Caco-2 (cell line): ENCODE measurements around the gene ACTR1A. TPM values are rescaled to one million over a fixed set of nuclear protein-coding genes. Genes with fewer than 3 reads are reported as not detected.

Source experiments
- BruUV-seq: library from RNA; stranded (reverse); fragments of 400-500 nt; replicated peaks from 2 replicates; lab custom pipeline; 2021; lab: Mats Ljungman, UMichigan
- CTCF ChIA-PET: fragments of 300-600 bp; sonication (Branson Sonifier 250); formaldehyde crosslinking; loops from one replicate; lab custom pipeline; 2022; ENCODE audit warnings: antibody characterized with exemption; lab: Charles Lee
- POLR2A ChIA-PET: fragments of 300-600 bp; sonication (Branson Sonifier 250); formaldehyde crosslinking; loops from one replicate; lab custom pipeline; 2022; ENCODE audit warnings: antibody characterized with exemption; lab: Charles Lee
- DNase-seq, 2 experiments: peaks; one replicate each; pipeline versions ENCODE4 v3.0.0 to v3.0.0-alpha.2; 2020 to 2022
- H3K27me3 ChIP-seq: replicated peaks from 2 replicates; pipeline ENCODE4 v1.6.0; 2011; ENCODE audit warnings: low read length; ENCODE audit not compliant: control insufficient read depth, insufficient read depth
- H3K36me3 ChIP-seq: 2 replicates; pipeline ENCODE4 v1.5.1; 2011; ENCODE audit warnings: low read length; ENCODE audit not compliant: control insufficient read depth, insufficient read depth
- H3K4me1 ChIP-seq: fragments of 250-450 bp; sonication (Bioruptor Pico); 2 replicates; pipeline ENCODE4 v1.5.1; 2020; ENCODE audit warnings: mild to moderate bottlenecking
- H3K4me3 ChIP-seq: 2 replicates; pipeline ENCODE4 v1.5.1; 2011; ENCODE audit warnings: low read depth, mild to moderate bottlenecking, control low read depth, low read length
- H3K9me3 ChIP-seq: fragments of 250-450 bp; sonication (Bioruptor Pico); 2 replicates; pipeline ENCODE4 v1.5.1; 2020; ENCODE audit warnings: mild to moderate bottlenecking, moderate library complexity
- H3K27ac Mint-ChIP-seq: one replicate; pipeline ENCODE4 v1.8.0; 2022; ENCODE audit warnings: mixed read lengths; ENCODE audit not compliant: unreplicated experiment
- H3K27me3 Mint-ChIP-seq: one replicate; pipeline ENCODE4 v1.8.0; 2022; ENCODE audit warnings: mixed read lengths; ENCODE audit not compliant: insufficient read depth, unreplicated experiment
- H3K36me3 Mint-ChIP-seq: one replicate; pipeline ENCODE4 v1.8.0; 2022; ENCODE audit warnings: mild to moderate bottlenecking, mixed read lengths; ENCODE audit not compliant: insufficient read depth, unreplicated experiment
- H3K4me1 Mint-ChIP-seq: one replicate; pipeline ENCODE4 v1.8.0; 2022; ENCODE audit warnings: low read depth, mixed read lengths; ENCODE audit not compliant: unreplicated experiment
- H3K4me3 Mint-ChIP-seq: one replicate; pipeline ENCODE4 v1.8.0; 2022; ENCODE audit warnings: mild to moderate bottlenecking, moderate library complexity, mixed read lengths; ENCODE audit not compliant: unreplicated experiment
- H3K9me3 Mint-ChIP-seq: one replicate; pipeline ENCODE4 v1.8.0; 2022; ENCODE audit warnings: mixed read lengths; ENCODE audit not compliant: unreplicated experiment
- intact Hi-C: fragments of 100-400 bp; cut with micrococcal nuclease; formaldehyde crosslinking; loops from one replicate; pipeline ENCODE4 v1.10.0; 2022; ENCODE audit not compliant: unreplicated experiment
- total RNA-seq: library from RNA; stranded (reverse); gene quantifications from 2 replicates; pipeline ENCODE4 v1.2.3, GENCODE V29; 2022
- TF ChIP-seq, protein P1 (sequence below), 2 experiments: fragments of 200-600 bp in 1 of 2; IDR thresholded peaks; 1 replicate in 1 of 2; 2 replicates in 1 of 2; pipeline versions ENCODE4 v1.5.1 to v1.8.0; 2011 to 2022; ENCODE audit warnings: antibody characterized with exemption in 1 of 2, control low read depth in 1 of 2, inconsistent platforms in 1 of 2, low read depth in 1 of 2, low read length in 1 of 2, mild to moderate bottlenecking in 1 of 2, moderate library complexity in 1 of 2; ENCODE audit not compliant: insufficient read depth in 1 of 2, severe bottlenecking in 1 of 2, unreplicated experiment in 1 of 2

ACTR1A gene
- total RNA-seq, 1 experiment from 2014 or later: 65.9 TPM

DNA sequence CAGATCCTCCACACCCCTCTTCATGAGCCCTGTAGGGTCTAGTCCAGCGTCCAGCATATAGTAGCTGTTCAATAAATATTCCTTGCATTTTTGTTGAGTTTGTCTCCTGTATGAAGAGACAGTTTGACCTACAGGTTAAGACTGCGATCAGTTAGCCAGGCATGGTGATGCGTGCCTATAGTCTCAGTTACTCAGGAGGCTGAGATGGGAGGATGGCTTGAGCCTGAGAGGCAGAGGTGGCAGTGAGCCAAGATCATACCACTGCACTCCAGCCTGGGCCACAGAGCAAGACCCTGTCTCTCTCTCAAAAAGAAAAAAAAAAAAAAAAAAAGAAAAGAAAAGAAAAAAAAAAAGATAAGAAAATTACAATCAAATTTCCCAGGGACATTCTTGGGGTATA lies 65.0 kb downstream of the ACTR1A start:
- BruUV-seq: no TSS peak
- POLR2A ChIA-PET: no interaction called here

DNA sequence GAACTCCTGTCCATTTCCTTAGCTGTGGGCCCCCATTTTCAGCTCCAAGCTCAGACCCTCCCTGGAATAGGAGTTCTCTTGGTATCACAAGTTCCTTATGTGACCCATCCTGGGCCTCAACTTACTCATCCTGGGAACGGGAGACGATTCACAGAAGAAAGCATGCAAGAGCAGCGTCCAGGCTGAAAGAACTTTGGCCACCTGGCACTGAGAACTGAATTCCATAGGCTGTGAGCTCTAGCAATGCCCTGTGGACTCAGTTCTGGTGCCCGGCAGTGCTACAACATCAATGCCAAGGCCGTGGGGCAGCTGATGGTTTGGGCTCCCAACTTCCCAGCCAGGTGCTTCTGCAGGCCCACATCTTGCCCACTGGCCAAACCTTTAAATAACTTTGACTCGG lies 66.2 kb downstream of the ACTR1A start:
- Mint-ChIP-seq H3K27ac (no peak overlapping the region), H3K27me3 (no peaks in the 10 kb centered on the region), H3K4me1 (peaks cover 32% of the 10 kb centered on the region), H3K36me3 (no peaks in the 10 kb centered on the region), H3K4me3 (peak overlapping the region; percentile 4), H3K9me3 (no peaks in the 10 kb centered on the region)
- H3K4me3 ChIP-seq: no peak overlapping the region; the same call in 1 of the 2 replicates
- no peaks in the 10 kb centered on the region for H3K9me3 ChIP-seq
- POLR2A ChIA-PET: no interaction called here
- DNase-seq: no peak
- no TSS peak for BruUV-seq
- CTCF ChIA-PET: interaction anchor here (0.6 kb wide), 1 partner anchor 14 kb away, joined by 6 read pairs; no protein-coding TSS in a partner anchor
- H3K27me3 ChIP-seq: no peaks in the 10 kb centered on the region
- TF ChIP-seq, protein P1, sequence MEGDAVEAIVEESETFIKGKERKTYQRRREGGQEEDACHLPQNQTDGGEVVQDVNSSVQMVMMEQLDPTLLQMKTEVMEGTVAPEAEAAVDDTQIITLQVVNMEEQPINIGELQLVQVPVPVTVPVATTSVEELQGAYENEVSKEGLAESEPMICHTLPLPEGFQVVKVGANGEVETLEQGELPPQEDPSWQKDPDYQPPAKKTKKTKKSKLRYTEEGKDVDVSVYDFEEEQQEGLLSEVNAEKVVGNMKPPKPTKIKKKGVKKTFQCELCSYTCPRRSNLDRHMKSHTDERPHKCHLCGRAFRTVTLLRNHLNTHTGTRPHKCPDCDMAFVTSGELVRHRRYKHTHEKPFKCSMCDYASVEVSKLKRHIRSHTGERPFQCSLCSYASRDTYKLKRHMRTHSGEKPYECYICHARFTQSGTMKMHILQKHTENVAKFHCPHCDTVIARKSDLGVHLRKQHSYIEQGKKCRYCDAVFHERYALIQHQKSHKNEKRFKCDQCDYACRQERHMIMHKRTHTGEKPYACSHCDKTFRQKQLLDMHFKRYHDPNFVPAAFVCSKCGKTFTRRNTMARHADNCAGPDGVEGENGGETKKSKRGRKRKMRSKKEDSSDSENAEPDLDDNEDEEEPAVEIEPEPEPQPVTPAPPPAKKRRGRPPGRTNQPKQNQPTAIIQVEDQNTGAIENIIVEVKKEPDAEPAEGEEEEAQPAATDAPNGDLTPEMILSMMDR (IDR thresholded peaks at IDR 0.05; ENCODE audit: insufficient read depth in 1 of 2, low read depth in 1 of 2, low read length in 1 of 2, severe bottlenecking in 1 of 2, unreplicated experiment in 1 of 2): no peak
- no peaks in the 10 kb centered on the region for H3K36me3 ChIP-seq
- H3K4me1 ChIP-seq: peaks cover 11% of the 10 kb centered on the region
- intact Hi-C loops: no loop called here

More for the DNA sequence above, 65.0 kb downstream of the ACTR1A start:
- intact Hi-C loops: no loop called here
- TF ChIP-seq, protein P1 (IDR thresholded peaks at IDR 0.05; ENCODE audit: insufficient read depth in 1 of 2, low read depth in 1 of 2, low read length in 1 of 2, severe bottlenecking in 1 of 2, unreplicated experiment in 1 of 2): no peak
- Histone ChIP-seq H3K4me3 (no peak overlapping the region), H3K4me1 (peaks cover 11% of the 10 kb centered on the region), H3K36me3 (no peaks in the 10 kb centered on the region), H3K27me3 (no peaks in the 10 kb centered on the region), H3K9me3 (no peaks in the 10 kb centered on the region)
- H3K36me3 Mint-ChIP-seq: no peaks in the 10 kb centered on the region
- no peak for DNase-seq
- no peaks in the 10 kb centered on the region for H3K27me3 Mint-ChIP-seq
- H3K9me3 Mint-ChIP-seq: no peaks in the 10 kb centered on the region
- peaks cover 25% of the 10 kb centered on the region for H3K4me1 Mint-ChIP-seq
- H3K27ac Mint-ChIP-seq: no peak overlapping the region
- CTCF ChIA-PET: no interaction called here
- H3K4me3 Mint-ChIP-seq: no peak overlapping the region

DNA sequence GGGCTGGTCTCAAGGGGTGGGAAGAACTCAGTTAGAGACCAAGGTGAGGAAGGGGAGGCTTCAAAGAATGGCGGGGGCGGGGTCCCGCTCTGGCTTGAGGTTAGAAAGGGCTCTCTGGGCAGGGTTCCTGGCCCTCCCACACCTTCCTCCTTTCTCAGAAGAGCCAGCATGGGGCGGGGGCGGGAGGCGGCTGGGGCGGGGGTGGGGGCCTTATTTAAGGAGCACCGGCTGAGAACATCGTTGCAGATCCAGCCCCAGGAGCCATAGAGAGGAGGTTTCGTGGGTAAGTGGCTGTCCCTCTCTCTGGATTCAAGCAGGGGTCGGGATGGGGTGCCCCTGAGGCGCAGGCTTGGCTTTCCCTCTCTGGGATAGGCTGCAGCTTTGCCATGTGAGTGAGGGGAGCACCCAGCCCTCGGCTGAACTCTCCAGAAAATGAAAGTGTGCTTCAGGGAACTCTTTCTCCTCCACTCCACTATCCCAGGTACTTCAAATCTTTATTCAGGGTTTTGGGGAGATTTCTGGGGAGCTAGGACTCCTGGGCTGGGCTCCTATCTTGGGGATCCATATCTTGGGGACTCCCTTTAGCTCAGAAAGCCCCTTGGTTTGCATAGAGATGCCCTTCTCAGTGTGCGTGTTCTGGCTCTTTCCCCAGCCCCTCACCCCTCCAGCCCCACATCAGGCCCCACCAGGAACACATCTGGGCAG lies 66.8 kb downstream of the ACTR1A start:
- peak overlapping the region; percentile 30 for H3K4me3 Mint-ChIP-seq
- H3K36me3 ChIP-seq: no peaks in the 10 kb centered on the region
- no peaks in the 10 kb centered on the region for H3K36me3 Mint-ChIP-seq
- TF ChIP-seq, protein P1 (IDR thresholded peaks at IDR 0.05; ENCODE audit: insufficient read depth in 1 of 2, low read depth in 1 of 2, low read length in 1 of 2, severe bottlenecking in 1 of 2, unreplicated experiment in 1 of 2): no peak
- no peak for DNase-seq
- peaks cover 32% of the 10 kb centered on the region for H3K4me1 Mint-ChIP-seq
- no peaks in the 10 kb centered on the region for H3K27me3 Mint-ChIP-seq
- no peaks in the 10 kb centered on the region for H3K27me3 ChIP-seq
- H3K4me1 ChIP-seq: peaks cover 11% of the 10 kb centered on the region
- BruUV-seq: TSS peak; percentile 40
- no peaks in the 10 kb centered on the region for H3K9me3 ChIP-seq
- POLR2A ChIA-PET: interaction anchor here (0.9 kb wide), 1 partner anchor 15 kb away, joined by 5 read pairs; the partner anchor contains the start of gene C10orf95
- peak overlapping the region; percentile 61 for H3K27ac Mint-ChIP-seq
- H3K9me3 Mint-ChIP-seq: no peaks in the 10 kb centered on the region
- intact Hi-C loops: no loop called here
- H3K4me3 ChIP-seq: peak overlapping the region; percentile 9
- CTCF ChIA-PET: interaction anchor here (0.6 to 1.1 kb wide), 3 partner anchors 14 to 23 kb away, joined by 3 to 6 read pairs (median 4); no protein-coding TSS in a partner anchor
